K562 (cell line): Measurements from ENCODE around the gene SH3BP5L. TPM values are rescaled to one million over a fixed set of nuclear protein-coding genes. Genes with fewer than 3 reads are reported as not detected.

ENCODE experiments used
- ATAC-seq: fragments of 200-7000 bp; cut with Tn5 transposase; 3 replicates; pipeline ENCODE4 v1.9.1; 2020; ENCODE audit warnings: moderate library complexity
- BruUV-seq: library from RNA; stranded (reverse); fragments of 400-500 nt; replicated peaks from 2 replicates; lab custom pipeline; 2021; lab: Mats Ljungman, UMichigan
- CTCF ChIA-PET: fragments of 300-600 bp; formaldehyde crosslinking; extraction: SDS; loops from one replicate; lab custom pipeline; 2021; ENCODE audit warnings: low intra/inter-chr PET ratio; lab: Yijun Ruan, JAX
- POLR2A ChIA-PET: fragments of 300-600, 350-650 bp; sonication (Branson Sonifier 250); formaldehyde crosslinking; extraction: SDS; loops from one replicate; lab custom pipeline; 2021; ENCODE audit warnings: antibody characterized with exemption, inconsistent platforms; lab: Yijun Ruan, JAX
- DNase-seq, 4 experiments: peaks; one replicate each; pipeline versions ENCODE4 v3.0.0 to v3.0.0-alpha.2; 2011 to 2018; ENCODE audit warnings: low spot score in 3 of 4, mixed read lengths in 3 of 4; ENCODE audit errors: extremely low read depth in 1 of 4
- FAIRE-seq: peaks from 2 replicates; lab custom pipeline; 2011; peaks lifted over from hg19 to GRCh38; lab: Jason Lieb, UNC
- H2AFZ ChIP-seq: 2 replicates; pipeline ENCODE4 v1.6.0; 2011; ENCODE audit warnings: low read depth, low read length, control low read depth, inconsistent platforms
- H3K27ac ChIP-seq: fragments of 200-600 bp; 3 replicates; pipeline ENCODE4 v1.8.0; 2011; ENCODE audit warnings: low read depth, mild to moderate bottlenecking, control low read depth, inconsistent platforms, low read length, moderate library complexity, mixed read lengths; ENCODE audit errors: extremely low read depth
- H3K27me3 ChIP-seq, 2 experiments: fragments of 300-600 bp in 1 of 2; 2 replicates in 1 of 2; 3 replicates in 1 of 2; pipeline versions ENCODE4 v1.6.0 to v1.8.0; 2011; ENCODE audit warnings: inconsistent platforms in 2 of 2, low read length in 2 of 2, mild to moderate bottlenecking in 1 of 2, mixed read lengths in 1 of 2, moderate library complexity in 1 of 2; ENCODE audit not compliant: control insufficient read depth in 2 of 2, insufficient read depth in 2 of 2
- H3K36me3 ChIP-seq: fragments of 300-600 bp; 3 replicates; pipeline ENCODE4 v1.8.0; 2011; ENCODE audit warnings: mild to moderate bottlenecking, low read length, inconsistent platforms; ENCODE audit not compliant: control insufficient read depth, insufficient read depth
- H3K4me1 ChIP-seq, 2 experiments: fragments of 200-600 bp in 1 of 2; replicated peaks in 1 of 2; 2 replicates in 1 of 2; 3 replicates in 1 of 2; pipeline versions ENCODE4 v1.5.1 to v1.8.0; 2011; ENCODE audit warnings: inconsistent platforms in 2 of 2, low read length in 2 of 2, mild to moderate bottlenecking in 1 of 2, mixed read lengths in 1 of 2, moderate library complexity in 1 of 2; ENCODE audit not compliant: control insufficient read depth in 2 of 2, insufficient read depth in 2 of 2
- H3K4me2 ChIP-seq: 2 replicates; pipeline ENCODE4 v1.6.1; 2011; ENCODE audit warnings: low read length, control low read depth, inconsistent platforms, mixed read lengths; ENCODE audit not compliant: insufficient read depth
- H3K4me3 ChIP-seq: fragments of 200-600 bp; sonication (generic), shearing (Covaris generic); 2 replicates; pipeline ENCODE4 v1.5.1; 2016; ENCODE audit warnings: control low read depth, inconsistent platforms
- H3K79me2 ChIP-seq: fragments of 200-600 bp; 3 replicates; pipeline ENCODE4 v1.8.0; 2011; ENCODE audit warnings: low read length, inconsistent platforms; ENCODE audit not compliant: control insufficient read depth, insufficient read depth
- H3K9ac ChIP-seq, 2 experiments: 2 replicates each; pipeline versions ENCODE4 v1.6.0 to v1.6.1; 2011; ENCODE audit warnings: low read depth in 2 of 2, low read length in 2 of 2, control low read depth in 1 of 2, inconsistent platforms in 1 of 2, mild to moderate bottlenecking in 1 of 2, mixed read lengths in 1 of 2; ENCODE audit not compliant: insufficient read depth in 1 of 2
- H3K9me1 ChIP-seq: one replicate; pipeline ENCODE4 v1.6.0; 2011; ENCODE audit warnings: inconsistent platforms, mild to moderate bottlenecking, low read length, moderate library complexity; ENCODE audit not compliant: control insufficient read depth, insufficient read depth
- H3K9me3 ChIP-seq: replicated peaks from 2 replicates; pipeline ENCODE4 v1.5.1; 2011; ENCODE audit warnings: low read depth, low read length, inconsistent platforms; ENCODE audit not compliant: control insufficient read depth, insufficient read depth
- H4K20me1 ChIP-seq: replicated peaks from 2 replicates; pipeline ENCODE4 v1.6.1; 2011; ENCODE audit warnings: low read length, inconsistent platforms, mixed read lengths; ENCODE audit not compliant: control insufficient read depth, insufficient read depth
- BACH1 ChIP-seq: fragments of 200-800 bp; sonication (Bioruptor generic); IDR thresholded peaks from 2 replicates; pipeline ENCODE4 v1.6.1; 2016; ENCODE audit warnings: missing genetic modification characterization, missing compliant biosample characterization
- CREB3 ChIP-seq: fragments of 450-650 bp; conservative IDR thresholded peaks from 2 replicates; pipeline ENCODE4 v1.6.1; 2016; ENCODE audit warnings: missing genetic modification characterization, low read depth, mild to moderate bottlenecking, missing compliant biosample characterization, moderate library complexity
- CUX1 ChIP-seq: fragments of 200-800 bp; sonication (Bioruptor generic); IDR thresholded peaks from 2 replicates; pipeline ENCODE4 v1.6.1; 2016; ENCODE audit warnings: missing genetic modification characterization, missing compliant biosample characterization
- FOXK2 ChIP-seq, 2 experiments: fragments of 450-650 bp; IDR thresholded peaks in 1 of 2; conservative IDR thresholded peaks in 1 of 2; 2 replicates each; pipeline ENCODE4 v1.6.1; 2016; ENCODE audit warnings: low read depth in 2 of 2, mild to moderate bottlenecking in 1 of 2
- HDAC3 ChIP-seq: fragments of 450-650 bp; IDR thresholded peaks from 2 replicates; pipeline ENCODE4 v1.6.1; 2018; ENCODE audit warnings: borderline replicate concordance, mild to moderate bottlenecking, moderate library complexity; ENCODE audit not compliant: partially characterized antibody
- HNRNPK ChIP-seq: fragments of 200-400 bp; formaldehyde crosslinking; IDR thresholded peaks from one replicate; pipeline ENCODE4 v1.6.1; 2018; ENCODE audit warnings: mild to moderate bottlenecking, low read depth, low read length; ENCODE audit not compliant: poor library complexity, severe bottlenecking
- IRF1 ChIP-seq: sonication (generic); formaldehyde crosslinking; IDR thresholded peaks from 2 replicates; pipeline ENCODE4 v1.8.0; 2022; ENCODE audit warnings: missing genetic modification reagents, mild to moderate bottlenecking, borderline replicate concordance
- NR2C1 ChIP-seq, 2 experiments: fragments of 450-650 bp; IDR thresholded peaks; 2 replicates each; pipeline ENCODE4 v1.6.1; 2017; ENCODE audit warnings: mild to moderate bottlenecking in 2 of 2, antibody characterized with exemption in 1 of 2, inconsistent platforms in 1 of 2, missing compliant biosample characterization in 1 of 2, missing genetic modification characterization in 1 of 2
- SNIP1 ChIP-seq: fragments of 450-650 bp; IDR thresholded peaks from 2 replicates; pipeline ENCODE4 v1.7.1; 2017; ENCODE audit warnings: low read depth, mild to moderate bottlenecking
- ZNF146 ChIP-seq: IDR thresholded peaks from one replicate; pipeline ENCODE4 v1.6.1; 2018; ENCODE audit warnings: missing compliant biosample characterization; ENCODE audit not compliant: unreplicated experiment
- ZNF23 ChIP-seq: fragments of 250-450 bp; sonication (Bioruptor Pico); IDR thresholded peaks from 2 replicates; pipeline ENCODE4 v1.4.0; 2020; ENCODE audit warnings: mild to moderate bottlenecking
- WGBS: fragments of 100-300 bp; shearing (Covaris generic); methylation state at CpG from one replicate; pipeline ENCODE4 v1.1.6; 2016; ENCODE audit warnings: low coverage, mixed read lengths; ENCODE audit not compliant: insufficient coverage; ENCODE audit errors: missing lambda C conversion rate; 5-methylcytosine and 5-hydroxymethylcytosine counted together
- in situ Hi-C: fragments of 300-500 bp; cut with MboI; formaldehyde crosslinking; loops from 4 replicates; pipeline ENCODE4 v1.15.0; 2018; ENCODE audit warnings: inconsistent platforms, mixed read lengths
- intact Hi-C: fragments of 100-400 bp; cut with micrococcal nuclease; formaldehyde crosslinking; loops from 2 replicates; pipeline ENCODE4 v1.14.2; 2022
- polyA plus RNA-seq, 8 experiments: library from polyadenylated mRNA; depleted of rRNA in 4 of 8; stranded (reverse) in 5 of 8; unstranded in 3 of 8; fragments of >200 nt; fragmentation: Nextera tagmentation in 2 of 8; fragmentation: Illumina TruSeq in 1 of 8; extraction: Ambion mirVana in 2 of 8; extraction: Trizol in 1 of 8; gene quantifications; 2 replicates each; pipeline versions ENCODE4 v1.2.1 to v1.2.3, GENCODE V29; 2011 to 2014; ENCODE audit warnings: inconsistent platforms in 1 of 8, missing spikeins in 1 of 8
- total RNA-seq, 7 experiments: library from RNA; depleted of rRNA in 6 of 7; stranded (reverse); fragments of >200 nt in 6 of 7; fragmentation: Illumina TruSeq in 2 of 7; extraction: Trizol in 2 of 7; gene quantifications; 2 replicates each; pipeline versions ENCODE4 v1.2.1 to v1.2.3, GENCODE V29; 2011 to 2021; ENCODE audit warnings: low replicate concordance in 1 of 7

SH3BP5L gene
- total and polyA plus RNA-seq, 9 of the 15 experiments (the other 6 are each of a cell fraction or from before 2014, with no cell fraction given) = 1.9 to 26.5 (median 15.8) TPM

GRCh38 chr1:248858096-248858890 is 32.6 kb upstream of the SH3BP5L start:
- H2AFZ ChIP-seq = peak overlapping the region; percentile 66
- ATAC-seq = peak; percentile 76
- in situ Hi-C loops = no loop called here
- peaks cover 3% of the 10 kb centered on the region for H3K9me1 ChIP-seq
- CTCF ChIA-PET = interaction anchor here (1.4 to 2.8 kb wide), 4 partner anchors 20 to 66 kb away, joined by 3 to 12 read pairs (median 10); no protein-coding TSS in a partner anchor
- BruUV-seq = no TSS peak
- no peaks in the 10 kb centered on the region for H4K20me1 ChIP-seq
- peaks cover 57% of the 10 kb centered on the region for H3K79me2 ChIP-seq
- peaks cover 42 to 44% of the 10 kb centered on the region in 2 experiments for H3K4me1 ChIP-seq
- H3K4me3 ChIP-seq = peak overlapping the region; percentile 66
- H3K9ac ChIP-seq = peak overlapping the region; percentile 93 to 97
- POLR2A ChIA-PET = interaction anchor here (0.7 to 7.2 kb wide), 12 partner anchors 9 to 1534 kb away, joined by 3 to 71 read pairs (median 5); partner anchors contain the start of genes PGBD2, SH3BP5L and ZNF672
- peak; percentile 69 to 87 (median 72) for DNase-seq
- peak overlapping the region; percentile 100 for H3K4me2 ChIP-seq
- FAIRE-seq = peak; percentile 51
- peaks cover 42% of the 10 kb centered on the region for H3K36me3 ChIP-seq
- H3K27me3 ChIP-seq = no peaks in the 10 kb centered on the region
- 2% methylated on average over 37 of the region's 45 CpGs for WGBS
- intact Hi-C loops = loop anchor here (1.0 to 2.0 kb wide), 3 partner anchors 20 to 48 kb away; partner anchors contain the start of genes PGBD2 and ZNF672
- no peaks in the 10 kb centered on the region for H3K9me3 ChIP-seq
- H3K27ac ChIP-seq = peak overlapping the region; percentile 99
- TF ChIP-seq CREB3 (tag) (peak; percentile 70; the same call in 1 of the 2 replicates), SNIP1 (no peak), HNRNPK (no peak), ZNF146 (CRISPR knock-in tag) (no peak), HDAC3 (no peak), FOXK2 (conservative IDR thresholded peaks at IDR 0.05 in 1 of 2, IDR thresholded peaks at IDR 0.05 in 1 of 2; ENCODE audit: low read depth in 2 of 2) (peak; percentile 37 to 57; a peak in 2 of 4 replicates), CUX1 (CRISPR knock-in tag) (no peak), IRF1 (CRISPR knock-in tag) (no peak), ZNF23 (CRISPR knock-in tag) (no peak), BACH1 (tag) (no peak), NR2C1 (IDR thresholded peaks at IDR 0.05) (no peak), NR2C1 (tag; IDR thresholded peaks at IDR 0.05) (no peak)
